ENCODE data around the gene SNX8.

Gene SNX8

GRCh38 chr7:2239242-2239641 is 75.0 kb downstream of the SNX8 start:
- no peak for TF ChIP-seq CTCF (IDR thresholded peaks at IDR 0.05; ENCODE audit: borderline replicate concordance, extremely low read depth, low read length, poor library complexity, severe bottlenecking)
- TF ChIP-seq EZH2 (IDR thresholded peaks at IDR 0.05; ENCODE audit: borderline replicate concordance, low read depth, low read length, severe bottlenecking) = no peak
- peaks cover 60% of the 10 kb centered on the region for H3K36me3 ChIP-seq (ENCODE audit: insufficient read depth, low read length)
- peaks cover 58% of the 10 kb centered on the region for H3K79me2 ChIP-seq (ENCODE audit: insufficient read depth, low read length)

GRCh38 chr7:2237109-2237602 is 77.1 kb downstream of the SNX8 start:
- H3K4me2 ChIP-seq (ENCODE audit: insufficient read depth, low read length) = no peak overlapping the region
- no peaks in the 10 kb centered on the region for H3K27me3 ChIP-seq (ENCODE audit: insufficient read depth, low read length, poor library complexity)
- no peak overlapping the region for H2AFZ ChIP-seq (ENCODE audit: low read depth, low read length)
- no peak overlapping the region for H3K27ac ChIP-seq (ENCODE audit: low read length)
- TF ChIP-seq EZH2 (IDR thresholded peaks at IDR 0.05; ENCODE audit: borderline replicate concordance, low read depth, low read length, severe bottlenecking) = no peak
- no peak for TF ChIP-seq CTCF (IDR thresholded peaks at IDR 0.05; ENCODE audit: borderline replicate concordance, extremely low read depth, low read length, poor library complexity, severe bottlenecking)
- peaks cover 49% of the 10 kb centered on the region for H3K79me2 ChIP-seq (ENCODE audit: insufficient read depth, low read length)
- DNase-seq (no peak), ATAC-seq (ENCODE audit: insufficient read depth, low read depth) (no peak)
- H3K36me3 ChIP-seq (ENCODE audit: insufficient read depth, low read length) = peaks cover 62% of the 10 kb centered on the region
- peaks cover 12% of the 10 kb centered on the region for H4K20me1 ChIP-seq (ENCODE audit: insufficient read depth, low read length)
- peaks cover 37% of the 10 kb centered on the region for H3K4me1 ChIP-seq (ENCODE audit: insufficient read depth, low read length)
- no peak overlapping the region for H3K4me3 ChIP-seq (ENCODE audit: low read depth in 1 of 2, low read length in 2 of 2)
- no peak overlapping the region for H3K9ac ChIP-seq (ENCODE audit: low read depth, low read length)
- H3K9me3 ChIP-seq (ENCODE audit: insufficient read depth, low read length, severe bottlenecking) = no peaks in the 10 kb centered on the region

More at GRCh38 chr7:2239242-2239641, 75.0 kb downstream of the SNX8 start:
- Histone ChIP-seq H4K20me1 (ENCODE audit: insufficient read depth, low read length) (peaks cover 10% of the 10 kb centered on the region), H3K4me1 (ENCODE audit: insufficient read depth, low read length) (peaks cover 42% of the 10 kb centered on the region), H3K4me2 (ENCODE audit: insufficient read depth, low read length) (no peak overlapping the region), H3K9me3 (ENCODE audit: insufficient read depth, low read length, severe bottlenecking) (no peaks in the 10 kb centered on the region), H3K27me3 (ENCODE audit: insufficient read depth, low read length, poor library complexity) (no peaks in the 10 kb centered on the region), H3K27ac (ENCODE audit: low read length) (no peak overlapping the region), H3K4me3 (ENCODE audit: low read depth in 1 of 2, low read length in 2 of 2) (no peak overlapping the region), H3K9ac (ENCODE audit: low read depth, low read length) (0 out of 2 replicates have a peak overlapping the region, but pooled peaks have one; percentile 12), H2AFZ (ENCODE audit: low read depth, low read length) (no peak overlapping the region)
- DNase-seq (no peak), ATAC-seq (ENCODE audit: insufficient read depth, low read depth) (no peak)

DNA sequence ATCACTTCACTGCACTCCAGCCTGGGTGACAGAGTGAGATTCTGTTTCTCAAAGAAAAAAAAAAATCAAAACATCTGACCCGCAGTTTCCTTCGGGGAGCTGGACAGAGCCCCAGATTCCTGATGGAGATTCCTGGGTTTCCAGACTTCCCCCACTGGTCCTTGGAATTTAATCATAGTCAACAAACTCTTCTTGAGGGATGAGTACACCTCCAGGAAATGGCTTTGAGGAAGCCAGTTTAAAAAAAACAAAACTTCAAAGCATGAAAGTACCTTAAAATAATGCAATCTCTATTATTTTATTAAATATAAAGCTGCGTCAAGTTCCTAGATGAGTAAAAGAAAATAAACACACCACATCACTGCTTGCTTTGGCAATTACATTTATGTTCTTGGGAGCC is 80.3 kb downstream of the SNX8 start:
- H3K9me3 ChIP-seq (ENCODE audit: insufficient read depth, low read length, severe bottlenecking) = no peaks in the 10 kb centered on the region
- H3K79me2 ChIP-seq (ENCODE audit: insufficient read depth, low read length) = peaks cover 49% of the 10 kb centered on the region
- TF ChIP-seq EZH2 (IDR thresholded peaks at IDR 0.05; ENCODE audit: borderline replicate concordance, low read depth, low read length, severe bottlenecking) = no peak
- TF ChIP-seq CTCF (IDR thresholded peaks at IDR 0.05; ENCODE audit: borderline replicate concordance, extremely low read depth, low read length, poor library complexity, severe bottlenecking) = no peak
- H2AFZ ChIP-seq (ENCODE audit: low read depth, low read length) = no peak overlapping the region
- H3K27ac ChIP-seq (ENCODE audit: low read length) = no peak overlapping the region
- peaks cover 45% of the 10 kb centered on the region for H3K4me1 ChIP-seq (ENCODE audit: insufficient read depth, low read length)
- no peak overlapping the region for H3K4me3 ChIP-seq (ENCODE audit: low read depth in 1 of 2, low read length in 2 of 2)
- ATAC-seq (ENCODE audit: insufficient read depth, low read depth) (no peak), DNase-seq (no peak)
- H3K36me3 ChIP-seq (ENCODE audit: insufficient read depth, low read length) = peaks cover 62% of the 10 kb centered on the region
- H3K4me2 ChIP-seq (ENCODE audit: insufficient read depth, low read length) = 0 out of 2 replicates have a peak overlapping the region, but pooled peaks have one; percentile 84
- no peak overlapping the region for H3K9ac ChIP-seq (ENCODE audit: low read depth, low read length)
- H3K27me3 ChIP-seq (ENCODE audit: insufficient read depth, low read length, poor library complexity) = no peaks in the 10 kb centered on the region
- H4K20me1 ChIP-seq (ENCODE audit: insufficient read depth, low read length) = peaks cover 26% of the 10 kb centered on the region
